Lower lobe of right lung (tissue), 2 donors: ENCODE results near the gene POGZ. TPM values are rescaled to one million over a fixed set of nuclear protein-coding genes. Genes with fewer than 3 reads are reported as not detected.

Experiments
- ATAC-seq, 2 donors: fragments of 200-7000 bp; cut with Tn5 transposase; one replicate each; pipeline ENCODE4 v1.9.1; 2020 to 2022; ENCODE audit warnings: mild to moderate bottlenecking in 2 of 2, moderate library complexity in 2 of 2
- DNase-seq: peaks from one replicate; pipeline ENCODE4 v3.0.0-alpha.2; 2020
- H3K27ac ChIP-seq: fragments of 200-600 bp; one replicate; pipeline ENCODE4 v1.8.0; 2022
- H3K27me3 ChIP-seq: fragments of 200-600 bp; one replicate; pipeline ENCODE4 v1.8.0; 2022; ENCODE audit warnings: low read depth
- H3K36me3 ChIP-seq: fragments of 200-600 bp; one replicate; pipeline ENCODE4 v1.8.0; 2022; ENCODE audit warnings: mild to moderate bottlenecking
- H3K4me1 ChIP-seq: fragments of 200-600 bp; one replicate; pipeline ENCODE4 v1.8.0; 2022
- H3K4me3 ChIP-seq: fragments of 200-600 bp; one replicate; pipeline ENCODE4 v1.8.0; 2022; ENCODE audit warnings: mild to moderate bottlenecking
- H3K9me3 ChIP-seq: fragments of 200-600 bp; one replicate; pipeline ENCODE4 v1.8.0; 2022
- intact Hi-C: fragments of 100-400 bp; cut with DNase I; formaldehyde crosslinking; loops from one replicate; pipeline ENCODE4 v1.11.0; 2022
- total RNA-seq: library from RNA; stranded (reverse); fragmentation: NEBNext Ultra II Directional; extraction: Animal tissue kit (Norgen Biotek cat#: 25700); gene quantifications from one replicate; pipeline ENCODE4 v1.2.1, GENCODE V29; 2021
- TF ChIP-seq, protein P1 (sequence below): fragments of 200-600 bp; IDR thresholded peaks from one replicate; pipeline ENCODE4 v1.8.0; 2022; ENCODE audit warnings: antibody characterized with exemption, mild to moderate bottlenecking
- donor health status: DM: no; HTN: yes; CAD: no; lungs with severe emphysema.

The POGZ gene
- total RNA-seq, 1 donor from 2014 or later: 98.1 TPM

DNA sequence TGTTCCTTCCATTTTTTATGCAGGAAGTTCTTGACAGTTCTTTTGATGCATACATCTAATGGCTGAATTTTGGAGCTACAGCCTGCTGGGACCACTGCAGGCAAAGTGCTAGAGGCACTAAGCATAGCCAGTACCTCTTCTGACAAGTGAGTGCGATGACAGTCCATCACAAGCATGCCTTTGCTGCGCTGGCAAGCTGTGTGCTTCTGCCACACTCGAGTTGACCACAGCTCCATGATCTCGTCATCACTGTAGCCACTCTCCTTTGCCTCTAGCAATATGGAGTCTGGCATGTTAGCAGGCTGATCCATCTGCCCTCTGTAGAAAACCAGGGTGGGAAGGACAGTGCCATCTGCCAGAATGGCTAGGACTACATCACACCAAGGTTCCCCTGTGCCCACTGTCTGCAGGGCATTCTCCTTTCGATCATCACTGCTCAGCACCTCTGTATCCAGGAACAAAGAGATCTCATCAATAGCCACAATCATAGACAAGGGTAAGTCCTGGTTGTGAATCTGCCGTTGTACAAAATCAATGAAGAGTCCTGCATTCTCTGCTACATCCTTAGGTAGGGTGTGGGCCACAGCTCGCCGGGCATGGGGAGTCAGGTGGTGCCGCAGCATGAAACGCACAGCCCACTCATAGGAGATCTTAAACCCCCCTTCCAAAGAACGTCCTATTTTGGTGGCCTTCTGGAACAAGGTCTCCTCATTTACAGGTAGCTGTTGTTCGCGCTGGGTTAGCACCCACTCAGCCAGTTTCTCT lies 53.9 kb downstream of the POGZ start:
- TF ChIP-seq, protein P1, sequence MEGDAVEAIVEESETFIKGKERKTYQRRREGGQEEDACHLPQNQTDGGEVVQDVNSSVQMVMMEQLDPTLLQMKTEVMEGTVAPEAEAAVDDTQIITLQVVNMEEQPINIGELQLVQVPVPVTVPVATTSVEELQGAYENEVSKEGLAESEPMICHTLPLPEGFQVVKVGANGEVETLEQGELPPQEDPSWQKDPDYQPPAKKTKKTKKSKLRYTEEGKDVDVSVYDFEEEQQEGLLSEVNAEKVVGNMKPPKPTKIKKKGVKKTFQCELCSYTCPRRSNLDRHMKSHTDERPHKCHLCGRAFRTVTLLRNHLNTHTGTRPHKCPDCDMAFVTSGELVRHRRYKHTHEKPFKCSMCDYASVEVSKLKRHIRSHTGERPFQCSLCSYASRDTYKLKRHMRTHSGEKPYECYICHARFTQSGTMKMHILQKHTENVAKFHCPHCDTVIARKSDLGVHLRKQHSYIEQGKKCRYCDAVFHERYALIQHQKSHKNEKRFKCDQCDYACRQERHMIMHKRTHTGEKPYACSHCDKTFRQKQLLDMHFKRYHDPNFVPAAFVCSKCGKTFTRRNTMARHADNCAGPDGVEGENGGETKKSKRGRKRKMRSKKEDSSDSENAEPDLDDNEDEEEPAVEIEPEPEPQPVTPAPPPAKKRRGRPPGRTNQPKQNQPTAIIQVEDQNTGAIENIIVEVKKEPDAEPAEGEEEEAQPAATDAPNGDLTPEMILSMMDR: no peak
- intact Hi-C loops: no loop called here
- peaks cover 13% of the 10 kb centered on the region for H3K4me1 ChIP-seq

GRCh38 chr1:151403612-151404011 lies 55.7 kb downstream of the POGZ start:
- H3K36me3 ChIP-seq: peaks cover 82% of the 10 kb centered on the region
- H3K4me1 ChIP-seq: peaks cover 17% of the 10 kb centered on the region
- ATAC-seq (no peak), DNase-seq (no peak)
- H3K27me3 ChIP-seq: no peaks in the 10 kb centered on the region
- H3K27ac ChIP-seq: no peak overlapping the region
- intact Hi-C loops: no loop called here
- TF ChIP-seq, protein P1: no peak
- H3K9me3 ChIP-seq: no peaks in the 10 kb centered on the region
- H3K4me3 ChIP-seq: no peak overlapping the region

More for the DNA sequence above, 53.9 kb downstream of the POGZ start:
- H3K27ac ChIP-seq: no peak overlapping the region
- ATAC-seq: no peak
- H3K36me3 ChIP-seq: peaks cover 100% of the 10 kb centered on the region
- H3K27me3 ChIP-seq: no peaks in the 10 kb centered on the region
- H3K4me3 ChIP-seq: no peak overlapping the region
- DNase-seq: no peak
- no peaks in the 10 kb centered on the region for H3K9me3 ChIP-seq

- H3K27ac ChIP-seq: no peak overlapping the region
- H3K4me1 ChIP-seq: peaks cover 17% of the 10 kb centered on the region
- H3K27me3 ChIP-seq: no peaks in the 10 kb centered on the region
- no peak for ATAC-seq
- TF ChIP-seq, protein P1: no peak
- no peaks in the 10 kb centered on the region for H3K9me3 ChIP-seq
- no peak overlapping the region for H3K4me3 ChIP-seq
- peaks cover 74% of the 10 kb centered on the region for H3K36me3 ChIP-seq
- no peak for DNase-seq
- intact Hi-C loops: no loop called here
Observed at GRCh38 chr1:151402764-151403163, 56.5 kb downstream of the POGZ start.

GRCh38 chr1:151401860-151402259 lies 57.4 kb downstream of the POGZ start:
- intact Hi-C loops: no loop called here
- Histone ChIP-seq H3K36me3 (peaks cover 65% of the 10 kb centered on the region), H3K27me3 (no peaks in the 10 kb centered on the region), H3K4me3 (no peak overlapping the region), H3K4me1 (peaks cover 17% of the 10 kb centered on the region), H3K9me3 (no peaks in the 10 kb centered on the region), H3K27ac (no peak overlapping the region)
- TF ChIP-seq, protein P1: no peak
- no peak for DNase-seq
- no peak for ATAC-seq

DNA sequence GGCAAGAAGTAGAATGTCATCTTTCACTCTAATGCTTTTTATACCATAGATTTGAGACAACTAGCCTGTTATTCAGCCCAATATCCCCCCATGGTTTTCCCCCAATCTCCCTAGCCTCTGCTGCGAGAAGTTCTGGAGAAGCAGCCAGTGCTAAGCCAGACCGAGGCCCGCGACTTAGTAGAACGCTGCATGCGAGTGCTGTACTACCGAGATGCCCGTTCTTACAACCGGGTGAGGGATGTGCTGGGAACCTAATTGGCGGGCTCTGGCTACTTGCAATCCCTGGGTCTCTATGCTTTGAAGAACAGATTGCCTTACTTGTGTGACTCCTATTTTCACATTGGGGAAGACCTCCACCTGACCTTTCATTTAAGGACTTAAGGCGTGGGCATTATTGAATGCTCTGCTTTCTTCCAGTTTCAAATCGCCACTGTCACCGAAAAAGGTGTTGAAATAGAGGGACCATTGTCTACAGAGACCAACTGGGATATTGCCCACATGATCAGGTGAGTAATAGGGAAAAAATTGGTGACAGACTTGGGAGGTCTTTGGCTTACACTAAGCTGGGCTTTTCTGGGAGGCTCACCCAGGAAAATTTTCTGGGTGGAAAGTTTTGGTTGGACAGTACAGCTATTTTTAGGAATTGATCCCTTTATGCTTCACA lies 58.0 kb downstream of the POGZ start:
- H3K27me3 ChIP-seq: no peaks in the 10 kb centered on the region
- intact Hi-C loops: no loop called here
- TF ChIP-seq, protein P1: no peak
- no peak overlapping the region for H3K4me3 ChIP-seq
- DNase-seq (no peak), ATAC-seq (no peak)
- no peaks in the 10 kb centered on the region for H3K9me3 ChIP-seq
- H3K36me3 ChIP-seq: peaks cover 59% of the 10 kb centered on the region
- peaks cover 17% of the 10 kb centered on the region for H3K4me1 ChIP-seq
- no peak overlapping the region for H3K27ac ChIP-seq
